Mucosa of rectum (tissue), 2 donors: ENCODE data around the gene KIAA1671.

ENCODE experiments used
- H3K27ac ChIP-seq, 2 donors: one replicate each; pipeline ENCODE4 v1.7.0; 2013; ENCODE audit warnings: inconsistent platforms in 2 of 2, low read depth in 2 of 2, low read length in 2 of 2
- H3K27me3 ChIP-seq, 2 donors: one replicate each; pipeline ENCODE4 v1.7.0; 2013; ENCODE audit warnings: low read length in 2 of 2; ENCODE audit not compliant: control insufficient read depth in 2 of 2, insufficient read depth in 2 of 2
- H3K36me3 ChIP-seq, 2 donors: one replicate each; pipeline ENCODE4 v1.7.0; 2013; ENCODE audit warnings: low read length in 2 of 2; ENCODE audit not compliant: control insufficient read depth in 2 of 2, insufficient read depth in 2 of 2
- H3K4me1 ChIP-seq, 2 donors: one replicate each; pipeline ENCODE4 v1.7.0; 2013; ENCODE audit warnings: low read length in 2 of 2, mild to moderate bottlenecking in 1 of 2; ENCODE audit not compliant: control insufficient read depth in 2 of 2, insufficient read depth in 2 of 2
- H3K4me3 ChIP-seq, 2 donors: one replicate each; pipeline ENCODE4 v1.7.0; 2013; ENCODE audit warnings: low read length in 2 of 2
- H3K9ac ChIP-seq, 2 donors: one replicate each; pipeline ENCODE4 v1.7.0; 2013; ENCODE audit warnings: low read length in 2 of 2, low read depth in 1 of 2, mild to moderate bottlenecking in 1 of 2
- H3K9me3 ChIP-seq, 2 donors: one replicate each; pipeline ENCODE4 v1.7.0; 2013; ENCODE audit warnings: low read length in 2 of 2; ENCODE audit not compliant: control insufficient read depth in 2 of 2
- donor health status: healthy.
- donor health status: Normal muscosa, but diverticular disease.

KIAA1671 gene

DNA sequence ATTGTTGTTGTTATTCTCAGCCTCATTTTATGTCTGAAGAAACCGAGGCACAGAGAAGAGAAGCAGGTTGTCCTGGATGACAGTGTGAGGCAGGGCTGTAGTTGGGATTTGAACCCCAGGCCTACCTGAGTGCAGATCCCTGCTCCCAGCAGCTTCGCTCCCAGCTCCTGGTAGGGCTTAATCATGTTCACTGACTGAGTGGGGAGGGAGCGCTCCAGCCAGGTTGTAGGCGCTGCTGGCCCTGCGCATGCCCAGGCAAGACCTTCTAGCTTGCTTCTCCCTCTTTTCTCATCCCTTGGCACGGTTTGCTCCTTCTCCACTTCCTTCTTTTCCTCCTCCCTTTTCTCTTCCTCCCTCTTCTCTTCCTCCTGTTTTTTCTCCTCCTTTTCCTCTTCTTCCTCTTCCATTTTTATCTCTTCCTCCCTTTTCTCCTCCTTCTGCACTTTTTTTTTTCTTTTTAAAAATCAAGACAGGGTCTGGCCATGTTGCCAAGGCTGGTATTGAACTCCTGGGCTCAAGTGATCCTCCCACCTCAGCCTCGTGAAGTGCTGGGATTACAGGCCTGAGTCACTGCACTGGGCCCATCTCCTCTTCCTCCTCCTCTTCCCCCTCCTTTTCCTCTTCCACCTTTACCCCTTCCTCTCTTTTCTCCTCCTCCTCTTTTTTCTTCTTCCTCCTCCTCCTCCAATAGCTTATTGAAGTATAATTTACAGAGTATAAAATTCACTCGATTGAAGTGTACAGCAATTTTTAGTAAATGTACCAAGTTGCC lies 109.3 kb downstream of the KIAA1671 start:
- H3K9me3 ChIP-seq: no peaks in the 10 kb centered on the region
- H3K4me1 ChIP-seq: peaks cover 0 to 2% of the 10 kb centered on the region in 2 donors
- no peak overlapping the region for H3K9ac ChIP-seq
- H3K27me3 ChIP-seq: no peaks in the 10 kb centered on the region
- H3K4me3 ChIP-seq: no peak overlapping the region
- H3K27ac ChIP-seq: no peak overlapping the region
- H3K36me3 ChIP-seq: peaks cover 4 to 9% of the 10 kb centered on the region in 2 donors

DNA sequence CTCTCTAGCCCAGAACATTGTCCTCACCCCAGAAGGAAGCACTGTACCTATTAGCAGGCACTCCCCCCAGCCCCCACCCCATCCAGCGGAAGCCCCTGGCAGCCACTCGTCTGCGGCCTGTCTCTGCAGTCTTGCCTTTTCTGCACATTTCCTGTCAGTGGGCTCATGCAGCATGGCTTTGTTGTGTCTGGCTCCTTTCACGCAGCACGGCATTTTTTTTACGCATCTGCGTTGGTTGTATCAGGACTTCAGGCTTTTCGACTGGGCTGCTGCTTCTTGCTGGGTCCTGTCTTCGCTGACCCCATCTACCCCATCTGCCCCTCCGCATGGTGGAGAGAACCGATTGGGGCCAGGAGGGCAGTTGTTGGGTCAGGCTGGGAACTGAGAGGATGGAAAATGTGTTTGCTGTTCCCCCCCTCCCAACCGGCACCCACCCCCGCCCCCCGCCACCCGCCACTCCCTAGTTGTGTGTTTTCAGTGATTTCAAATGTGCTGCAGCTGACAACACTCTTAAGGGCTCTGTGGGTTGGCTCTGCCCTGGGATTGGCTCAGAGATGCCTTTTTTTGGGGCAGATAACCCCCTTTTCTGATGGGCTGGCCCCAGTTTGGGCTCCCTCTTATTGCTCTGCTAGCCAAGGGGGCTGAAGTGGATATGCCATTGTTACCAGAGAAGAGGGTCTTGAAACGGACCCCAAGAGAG lies 110.0 kb downstream of the KIAA1671 start:
- Histone ChIP-seq H3K36me3 (peaks cover 4 to 9% of the 10 kb centered on the region in 2 donors), H3K4me3 (no peak overlapping the region), H3K9ac (no peak overlapping the region), H3K27ac (no peak overlapping the region), H3K27me3 (no peaks in the 10 kb centered on the region), H3K9me3 (no peaks in the 10 kb centered on the region), H3K4me1 (no peaks in the 10 kb centered on the region)

DNA sequence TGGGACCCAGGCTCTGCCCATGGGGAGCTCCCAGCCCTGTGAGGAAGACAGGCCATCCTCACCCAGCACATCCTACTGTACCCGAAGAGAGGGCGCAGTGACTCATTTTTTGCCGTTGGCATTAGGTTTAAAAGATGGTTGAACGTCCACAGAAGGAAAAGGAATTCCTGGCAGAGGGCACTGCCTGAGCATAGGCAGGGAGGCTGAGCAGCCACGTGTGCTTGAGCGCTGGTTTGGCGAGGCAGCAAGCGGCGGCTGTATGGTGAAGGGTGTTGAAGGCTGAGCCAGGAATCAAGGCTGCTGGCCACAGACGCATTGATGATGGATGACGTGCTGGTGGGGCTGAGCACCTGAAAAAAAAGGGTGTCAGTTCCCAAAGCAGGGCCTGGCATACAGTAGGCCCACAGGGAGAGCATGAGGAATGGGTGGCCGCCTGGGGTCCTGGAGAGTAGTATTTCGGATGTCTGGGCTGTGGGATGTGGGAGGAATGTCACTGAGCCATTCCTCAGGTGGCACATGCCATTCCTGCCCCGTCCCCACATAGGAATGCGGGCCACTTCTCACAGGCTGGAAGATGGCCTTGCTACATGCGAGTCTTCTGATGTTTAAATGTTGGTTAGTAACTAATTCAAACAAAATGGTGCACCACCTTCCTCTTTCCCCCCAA lies 112.5 kb downstream of the KIAA1671 start:
- Histone ChIP-seq H3K4me1 (no peaks in the 10 kb centered on the region), H3K27ac (no peak overlapping the region), H3K4me3 (no peak overlapping the region), H3K27me3 (peaks cover 0 to 3% of the 10 kb centered on the region in 2 donors), H3K9me3 (no peaks in the 10 kb centered on the region), H3K36me3 (peaks cover 3 to 4% of the 10 kb centered on the region in 2 donors), H3K9ac (no peak overlapping the region)

DNA sequence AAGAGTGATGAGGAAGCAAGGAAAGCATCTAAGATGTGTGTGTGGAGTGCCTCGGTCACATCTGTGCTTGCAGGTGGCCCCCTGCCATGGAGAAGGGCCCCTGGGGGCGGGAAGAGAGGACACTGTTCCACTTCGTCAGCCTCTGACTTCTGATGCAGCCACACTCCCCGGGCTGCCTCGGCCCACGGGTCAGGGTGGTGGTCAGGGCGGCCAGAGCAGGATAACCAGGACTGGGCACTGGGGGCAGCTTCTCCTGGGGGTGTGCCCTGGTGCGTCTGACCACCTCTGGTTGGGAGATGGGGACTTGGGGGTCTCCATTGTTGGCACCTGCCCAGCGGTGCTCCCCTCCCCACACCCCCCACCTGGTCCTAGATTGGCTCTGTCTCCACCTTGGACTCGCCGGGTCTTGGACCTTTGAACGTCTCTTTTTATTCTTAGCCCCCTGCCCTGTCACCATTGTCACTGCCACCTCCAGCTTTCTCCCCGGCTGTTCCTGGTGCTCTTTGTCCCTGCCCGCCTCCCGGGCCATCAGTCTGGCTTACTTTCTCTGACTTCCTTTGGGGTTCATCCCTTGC lies 114.4 kb downstream of the KIAA1671 start:
- Histone ChIP-seq H3K27me3 (peaks cover 0 to 3% of the 10 kb centered on the region in 2 donors), H3K4me1 (peaks cover 0 to 4% of the 10 kb centered on the region in 2 donors), H3K4me3 (no peak overlapping the region), H3K27ac (peak overlapping the region in 1 of 2 donors; percentile 43), H3K9me3 (no peaks in the 10 kb centered on the region), H3K36me3 (peaks cover 3 to 11% of the 10 kb centered on the region in 2 donors), H3K9ac (no peak overlapping the region)

GRCh38 chr22:25067851-25068421 lies 115.4 kb downstream of the KIAA1671 start:
- Histone ChIP-seq H3K36me3 (peaks cover 3 to 17% of the 10 kb centered on the region in 2 donors), H3K9me3 (no peaks in the 10 kb centered on the region), H3K9ac (no peak overlapping the region), H3K27me3 (peaks cover 0 to 3% of the 10 kb centered on the region in 2 donors), H3K4me1 (peaks cover 0 to 4% of the 10 kb centered on the region in 2 donors), H3K27ac (peak overlapping the region in 1 of 2 donors; percentile 43), H3K4me3 (no peak overlapping the region)

DNA sequence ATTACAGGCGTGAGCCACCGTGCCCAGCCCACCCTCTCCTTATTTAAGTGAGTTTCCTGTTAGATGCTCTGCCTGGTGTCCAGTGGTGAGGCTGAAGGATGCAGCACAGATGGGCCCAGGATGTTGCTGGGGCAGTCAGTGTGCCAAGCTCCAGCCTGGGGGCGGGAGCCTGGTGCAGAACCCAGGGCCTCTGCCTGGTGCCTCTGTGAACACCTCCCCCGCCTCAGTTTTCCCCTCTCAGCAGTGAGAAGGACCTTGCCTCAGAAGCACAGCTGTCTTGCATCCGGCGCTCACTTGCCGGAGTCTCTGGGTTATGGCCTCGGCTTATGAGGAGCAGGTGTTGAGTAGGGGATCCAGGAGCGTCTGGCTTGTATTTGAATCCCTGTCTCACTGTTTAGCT lies 116.2 kb downstream of the KIAA1671 start:
- H3K27ac ChIP-seq: peak overlapping the region in 1 of 2 donors; percentile 56
- no peaks in the 10 kb centered on the region for H3K9me3 ChIP-seq
- H3K27me3 ChIP-seq: peaks cover 0 to 3% of the 10 kb centered on the region in 2 donors
- peaks cover 0 to 4% of the 10 kb centered on the region in 2 donors for H3K4me1 ChIP-seq
- H3K36me3 ChIP-seq: peaks cover 3 to 16% of the 10 kb centered on the region in 2 donors
- H3K9ac ChIP-seq: no peak overlapping the region
- no peak overlapping the region for H3K4me3 ChIP-seq

GRCh38 chr22:25069426-25069757 lies 116.9 kb downstream of the KIAA1671 start:
- no peak overlapping the region for H3K9ac ChIP-seq
- peaks cover 0 to 3% of the 10 kb centered on the region in 2 donors for H3K27me3 ChIP-seq
- peaks cover 0 to 4% of the 10 kb centered on the region in 2 donors for H3K4me1 ChIP-seq
- peaks cover 3 to 15% of the 10 kb centered on the region in 2 donors for H3K36me3 ChIP-seq
- peak overlapping the region in 1 of 2 donors; percentile 62 for H3K4me3 ChIP-seq
- no peak overlapping the region for H3K27ac ChIP-seq
- H3K9me3 ChIP-seq: no peaks in the 10 kb centered on the region

DNA sequence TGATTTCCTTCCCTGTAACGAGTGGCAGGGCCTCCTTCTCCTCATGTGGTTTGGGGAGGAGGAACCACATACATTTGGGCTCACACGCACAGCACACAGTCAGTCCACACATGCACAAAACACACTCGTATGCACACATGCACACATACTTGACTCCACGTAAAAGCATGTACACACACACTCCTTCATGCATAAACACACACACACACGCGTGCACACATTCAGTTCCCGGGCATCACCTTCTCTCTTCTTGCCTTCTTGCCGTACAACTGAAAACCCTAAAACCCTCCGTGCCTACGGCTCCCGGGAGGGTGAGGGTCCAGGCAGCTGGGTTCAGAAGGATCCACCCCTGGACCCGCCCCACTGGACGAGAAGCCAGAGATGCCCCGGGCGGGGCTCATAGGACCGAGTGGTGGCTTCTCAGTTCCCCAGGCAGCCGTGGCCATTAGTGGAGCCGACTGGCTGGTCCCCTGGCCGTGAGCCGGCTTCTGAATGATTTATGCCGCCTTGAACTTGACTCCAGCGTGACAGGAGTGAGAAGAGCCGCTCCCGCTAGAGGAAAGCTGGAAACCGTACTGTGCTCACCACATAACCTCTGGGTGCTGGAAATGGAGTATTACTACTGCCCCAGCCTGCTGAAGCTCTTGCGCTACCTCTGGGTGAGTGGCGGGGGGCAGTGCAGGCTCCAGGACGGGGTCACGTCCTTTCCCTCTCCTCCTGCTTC lies 117.4 kb downstream of the KIAA1671 start:
- Histone ChIP-seq H3K36me3 (peaks cover 0 to 13% of the 10 kb centered on the region in 2 donors), H3K4me1 (peaks cover 0 to 4% of the 10 kb centered on the region in 2 donors), H3K9ac (peak overlapping the region in 1 of 2 donors; percentile 34), H3K27me3 (peaks cover 0 to 3% of the 10 kb centered on the region in 2 donors), H3K4me3 (peak overlapping the region; percentile 14 to 62), H3K9me3 (no peaks in the 10 kb centered on the region), H3K27ac (peak overlapping the region in 1 of 2 donors; percentile 39)

GRCh38 chr22:25070956-25071355 lies 118.4 kb downstream of the KIAA1671 start:
- Histone ChIP-seq H3K4me3 (no peak overlapping the region), H3K9ac (no peak overlapping the region), H3K27ac (no peak overlapping the region), H3K9me3 (no peaks in the 10 kb centered on the region), H3K36me3 (peaks cover 0 to 13% of the 10 kb centered on the region in 2 donors), H3K27me3 (peaks cover 0 to 3% of the 10 kb centered on the region in 2 donors), H3K4me1 (peaks cover 0 to 4% of the 10 kb centered on the region in 2 donors)
